ENCODE measurements around the gene NSG1.

GRCh38 chr4:4456816-4457578 is 70.1 kb downstream of the NSG1 start:
- no peak for TF ChIP-seq POLR2A (IDR thresholded peaks at IDR 0.05)
- TF ChIP-seq CTCF (IDR thresholded peaks at IDR 0.05), result no peak

Data from gastroesophageal sphincter (tissue), 3 donors.